IgD-negative memory B cell (primary cell): ENCODE data around the gene HERC2. TPM values are rescaled to one million over a fixed set of nuclear protein-coding genes. Genes with fewer than 3 reads are reported as not detected.
"Not testable (repeated sequence)": the region's sequence is repeated elsewhere in the genome, so short reads cannot be mapped to it uniquely, and the experiment has no call there.

Source experiments
- H3K27ac Mint-ChIP-seq, 3 donors: one replicate each; pipeline ENCODE4 v1.8.0; 2020 to 2022; ENCODE audit warnings: mild to moderate bottlenecking in 3 of 3, mixed read lengths in 3 of 3, moderate library complexity in 1 of 3
- H3K27me3 Mint-ChIP-seq: one replicate; pipeline ENCODE4 v1.8.0; 2021; ENCODE audit warnings: mixed read lengths
- H3K36me3 Mint-ChIP-seq: one replicate; pipeline ENCODE4 v1.8.0; 2020; ENCODE audit warnings: mild to moderate bottlenecking, mixed read lengths
- H3K4me1 Mint-ChIP-seq, 3 donors: one replicate each; pipeline ENCODE4 v1.8.0; 2020 to 2022; ENCODE audit warnings: mixed read lengths in 3 of 3, mild to moderate bottlenecking in 1 of 3
- H3K4me3 Mint-ChIP-seq, 4 donors: one replicate each; pipeline ENCODE4 v1.8.0; 2020 to 2022; ENCODE audit warnings: mild to moderate bottlenecking in 4 of 4, mixed read lengths in 4 of 4, moderate library complexity in 3 of 4
- H3K9me3 Mint-ChIP-seq, 3 donors: one replicate each; pipeline ENCODE4 v1.8.0; 2020 to 2021; ENCODE audit warnings: mixed read lengths in 3 of 3, mild to moderate bottlenecking in 1 of 3
- polyA plus RNA-seq: library from polyadenylated mRNA; unstranded; fragments of 300-500 nt; fragmentation: Illumina TruSeq; gene quantifications from one replicate; pipeline ENCODE4 v1.2.3, GENCODE V29; 2021

HERC2 gene
- polyA plus RNA-seq, 1 donor from 2014 or later = 7.8 TPM

GRCh38 chr15:28264166-28264565 lies 57.8 kb downstream of the HERC2 start:
- Mint-ChIP-seq H3K9me3 (no peaks in the 10 kb centered on the region), H3K36me3 (peaks cover 16% of the 10 kb centered on the region)

DNA sequence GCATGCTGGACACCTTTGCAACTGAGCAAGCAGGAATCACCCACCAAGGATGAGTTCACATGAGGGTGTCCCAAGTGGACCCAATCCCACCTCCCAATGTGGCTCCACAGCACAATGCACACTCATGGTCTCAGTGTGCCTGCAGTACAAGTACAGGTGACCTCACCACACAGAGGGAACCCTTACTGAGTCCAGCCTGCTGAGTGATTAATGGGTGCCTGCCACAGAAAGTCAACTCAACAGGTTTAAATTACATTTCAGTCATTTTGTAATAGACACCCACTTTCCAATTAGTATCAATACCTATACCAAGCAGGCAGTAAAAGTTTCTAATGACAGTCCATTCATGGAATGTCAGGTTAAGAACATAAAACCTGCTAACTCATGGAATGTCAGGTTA lies 59.5 kb downstream of the HERC2 start:
- Mint-ChIP-seq H3K27me3 (no peaks in the 10 kb centered on the region), H3K27ac (no peak overlapping the region), H3K36me3 (peaks cover 20% of the 10 kb centered on the region), H3K9me3 (no peaks in the 10 kb centered on the region), H3K4me1 (peaks cover 13 to 15% (median 13%) of the 10 kb centered on the region in 3 donors), H3K4me3 (no peak overlapping the region)

More at GRCh38 chr15:28264166-28264565, 57.8 kb downstream of the HERC2 start:
- Mint-ChIP-seq H3K27me3 (no peaks in the 10 kb centered on the region), H3K27ac (peak overlapping the region in 1 of 3 donors; percentile 40), H3K4me3 (no peak overlapping the region), H3K4me1 (peaks cover 9 to 15% (median 13%) of the 10 kb centered on the region in 3 donors)

GRCh38 chr15:28260722-28261121 lies 61.3 kb downstream of the HERC2 start:
- Mint-ChIP-seq H3K36me3 (peaks cover 17% of the 10 kb centered on the region), H3K27me3 (no peaks in the 10 kb centered on the region), H3K27ac (no peak overlapping the region), H3K4me1 (peaks cover 13 to 15% (median 13%) of the 10 kb centered on the region in 3 donors), H3K4me3 (no peak overlapping the region), H3K9me3 (no peaks in the 10 kb centered on the region)

- Mint-ChIP-seq H3K27ac (no peak overlapping the region), H3K9me3 (no peaks in the 10 kb centered on the region), H3K27me3 (no peaks in the 10 kb centered on the region), H3K36me3 (peaks cover 17% of the 10 kb centered on the region), H3K4me1 (peaks cover 11 to 15% (median 13%) of the 10 kb centered on the region in 3 donors), H3K4me3 (no peak overlapping the region)
Measured at GRCh38 chr15:28260317-28260716, 61.7 kb downstream of the HERC2 start.

DNA sequence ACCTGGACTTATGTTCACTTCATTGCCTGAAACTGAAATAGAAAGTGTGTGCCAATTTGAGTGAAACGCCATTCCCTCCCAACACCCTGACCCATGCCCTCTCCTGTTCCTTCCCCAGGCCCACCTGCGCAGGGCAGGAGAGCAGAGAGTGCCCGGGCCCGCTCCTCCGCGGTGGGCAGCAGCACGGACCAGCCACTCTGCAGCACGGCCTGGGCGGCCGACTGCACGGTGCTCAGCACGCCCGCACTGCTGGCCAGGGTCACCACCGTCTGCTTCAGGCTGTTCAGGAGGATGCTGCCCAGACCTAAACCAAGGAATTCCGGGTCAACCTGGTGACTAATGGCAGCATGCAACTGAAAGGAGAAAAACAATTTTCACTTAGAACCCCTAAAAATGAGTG lies 66.0 kb downstream of the HERC2 start:
- Mint-ChIP-seq H3K4me3 (no peak overlapping the region), H3K36me3 (peaks cover 15% of the 10 kb centered on the region), H3K27me3 (no peaks in the 10 kb centered on the region), H3K27ac (no peak overlapping the region), H3K4me1 (peaks cover 0 to 6% (median 5%) of the 10 kb centered on the region in 3 donors), H3K9me3 (no peaks in the 10 kb centered on the region)

DNA sequence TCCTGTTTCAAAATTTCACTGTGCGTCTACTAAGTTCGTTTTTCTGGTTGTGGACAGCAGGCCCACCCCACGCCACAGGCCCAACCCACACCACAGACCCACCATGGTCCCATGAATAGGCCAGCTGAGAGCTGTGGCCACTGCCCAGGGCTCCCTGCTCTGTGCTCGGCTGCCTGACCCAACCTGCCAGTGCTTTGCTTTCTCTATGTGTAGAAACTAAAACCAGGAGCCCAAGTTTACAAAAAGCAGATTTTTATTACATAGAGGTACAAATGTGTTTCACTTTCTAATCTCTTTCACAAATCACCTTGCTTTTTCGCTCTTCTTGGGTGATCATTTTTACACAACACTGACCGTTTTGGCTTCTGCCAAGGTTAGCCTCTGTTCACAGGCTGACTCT lies 69.1 kb downstream of the HERC2 start:
- Mint-ChIP-seq H3K9me3 (peaks cover 0 to 4% (median 4%) of the 10 kb centered on the region in 3 donors), H3K4me3 (peak overlapping the region in 1 of 4 donors; percentile 61), H3K36me3 (peaks cover 24% of the 10 kb centered on the region), H3K27me3 (no peaks in the 10 kb centered on the region), H3K4me1 (peaks cover 0 to 5% (median 2%) of the 10 kb centered on the region in 3 donors), H3K27ac (no peak overlapping the region)

DNA sequence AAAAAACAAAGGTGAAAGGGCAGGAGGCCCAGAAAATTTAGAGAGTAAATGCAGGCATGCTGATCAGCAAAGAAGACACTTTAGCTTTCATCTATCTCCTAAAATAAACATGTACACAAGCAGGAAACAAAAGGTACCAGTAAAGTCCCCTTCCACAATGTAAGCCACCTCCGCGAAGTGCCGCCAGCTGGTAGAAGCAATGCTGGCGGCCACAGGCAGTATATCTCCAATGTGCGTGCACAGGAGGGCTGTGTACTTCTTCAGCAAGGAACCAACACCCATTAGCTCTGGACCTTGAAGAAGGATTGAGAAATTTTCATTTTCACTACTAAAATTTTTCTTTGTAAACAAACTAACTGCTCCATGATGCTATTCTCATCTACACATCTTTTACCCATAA lies 75.4 kb downstream of the HERC2 start:
- Mint-ChIP-seq H3K27ac (no peak overlapping the region), H3K27me3 (no peaks in the 10 kb centered on the region), H3K36me3 (peaks cover 34% of the 10 kb centered on the region), H3K9me3 (peaks cover 2 to 10% (median 4%) of the 10 kb centered on the region in 3 donors), H3K4me3 (no peak overlapping the region), H3K4me1 (no peaks in the 10 kb centered on the region)

- Mint-ChIP-seq H3K4me1 (no peaks in the 10 kb centered on the region), H3K27me3 (no peaks in the 10 kb centered on the region), H3K9me3 (peaks cover 0 to 6% (median 4%) of the 10 kb centered on the region in 3 donors), H3K27ac (no peak overlapping the region), H3K4me3 (no peak overlapping the region), H3K36me3 (peaks cover 31% of the 10 kb centered on the region)
Measured at GRCh38 chr15:28243901-28244300, 78.1 kb downstream of the HERC2 start.

DNA sequence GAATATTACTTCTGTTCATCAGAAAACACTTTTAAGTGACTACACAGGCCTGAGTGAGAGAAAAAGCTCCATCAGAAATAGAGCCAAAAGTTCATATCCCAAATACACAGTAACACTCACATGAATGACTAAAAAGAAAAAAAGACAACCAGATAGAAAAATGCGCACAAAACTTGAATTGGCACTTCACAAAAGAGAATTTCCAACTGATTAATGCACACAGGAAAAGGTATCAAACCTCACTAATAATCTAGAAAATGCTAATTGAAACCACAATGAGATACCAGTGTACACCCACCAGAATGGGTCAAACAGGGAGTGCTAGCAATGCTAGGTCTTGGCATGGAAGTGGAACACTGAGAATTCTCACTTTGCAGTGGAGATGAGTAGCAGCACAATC lies 78.6 kb downstream of the HERC2 start:
- H3K4me3 Mint-ChIP-seq = no peak overlapping the region
- H3K4me1 Mint-ChIP-seq = no peaks in the 10 kb centered on the region
- H3K27ac Mint-ChIP-seq = no peak overlapping the region
- no peaks in the 10 kb centered on the region for H3K27me3 Mint-ChIP-seq
- H3K9me3 Mint-ChIP-seq = peaks cover 0 to 6% (median 4%) of the 10 kb centered on the region in 3 donors
- H3K36me3 Mint-ChIP-seq = peaks cover 27% of the 10 kb centered on the region

DNA sequence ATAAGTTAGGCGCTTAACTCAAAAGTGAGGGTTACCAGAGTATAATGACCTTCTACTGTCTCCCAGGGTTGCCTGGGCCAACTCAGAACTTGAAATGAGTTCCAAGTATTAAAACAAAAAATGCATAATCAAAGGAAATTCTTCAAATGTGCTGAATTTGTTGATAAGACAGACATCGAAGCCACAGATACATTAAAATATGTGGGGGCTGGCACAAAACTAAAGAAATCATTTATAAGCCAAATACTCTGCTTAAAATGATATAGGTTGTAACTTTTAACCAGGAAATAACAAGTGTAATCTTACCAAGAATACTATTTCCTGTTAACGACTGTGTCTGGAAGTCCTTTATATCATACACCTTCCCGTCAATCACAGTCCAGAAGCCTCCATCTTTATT lies 83.7 kb downstream of the HERC2 start:
- H3K4me1 Mint-ChIP-seq, H3K27me3 Mint-ChIP-seq, H3K27ac Mint-ChIP-seq, H3K4me3 Mint-ChIP-seq, H3K9me3 Mint-ChIP-seq: not testable (repeated sequence)
- peaks cover 15% of the 10 kb centered on the region for H3K36me3 Mint-ChIP-seq

DNA sequence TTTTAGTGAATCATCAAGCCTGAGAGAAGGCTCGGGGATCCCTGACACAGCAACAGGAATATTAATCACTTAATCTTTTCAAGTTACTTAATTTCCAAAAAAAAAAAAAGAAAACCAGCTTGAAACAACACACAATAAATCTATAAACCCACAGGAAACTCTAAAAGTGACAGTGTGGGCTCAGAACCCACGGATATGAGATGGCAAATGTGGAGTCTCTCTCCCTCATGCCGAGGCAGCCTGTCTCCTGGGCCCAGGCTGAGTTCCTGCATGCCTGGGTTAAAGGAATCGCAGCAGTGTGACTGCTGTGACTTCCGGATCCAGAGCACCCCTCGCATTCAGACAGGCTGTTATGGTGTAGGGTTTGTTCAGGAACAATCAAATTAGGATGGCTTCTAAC lies 90.2 kb downstream of the HERC2 start:
- not testable (repeated sequence) for H3K27me3 Mint-ChIP-seq, H3K4me1 Mint-ChIP-seq, H3K27ac Mint-ChIP-seq, H3K4me3 Mint-ChIP-seq, H3K9me3 Mint-ChIP-seq, H3K36me3 Mint-ChIP-seq

DNA sequence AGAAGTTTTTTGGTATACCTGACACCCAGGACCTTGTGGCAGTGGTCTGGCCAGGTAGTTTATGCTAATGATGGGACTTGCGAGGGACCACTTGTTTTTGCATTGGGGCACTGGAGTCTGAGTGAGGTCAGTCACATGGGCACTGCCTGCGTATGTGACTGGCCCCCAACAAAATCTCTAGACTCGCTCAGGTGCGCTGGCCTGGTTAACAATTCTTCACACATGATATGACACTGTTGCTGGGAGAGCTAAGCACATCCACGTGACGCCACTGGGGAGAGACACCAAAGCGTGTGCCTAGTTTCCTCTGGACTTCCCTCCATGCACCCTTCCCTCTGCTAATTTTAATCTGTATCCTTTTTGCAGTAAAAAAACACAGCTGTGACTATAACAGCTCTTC lies 90.6 kb downstream of the HERC2 start:
- H3K4me1 Mint-ChIP-seq, H3K27me3 Mint-ChIP-seq, H3K27ac Mint-ChIP-seq, H3K4me3 Mint-ChIP-seq, H3K9me3 Mint-ChIP-seq: not testable (repeated sequence)
- H3K36me3 Mint-ChIP-seq = peaks cover 10% of the 10 kb centered on the region

- not testable (repeated sequence) for H3K9me3 Mint-ChIP-seq, H3K4me1 Mint-ChIP-seq, H3K27me3 Mint-ChIP-seq, H3K27ac Mint-ChIP-seq
- Mint-ChIP-seq H3K36me3 (peaks cover 20% of the 10 kb centered on the region), H3K4me3 (peak overlapping the region in 1 of 4 donors; percentile 2)
Measured at GRCh38 chr15:28228990-28229640, 92.9 kb downstream of the HERC2 start.

- Mint-ChIP-seq H3K27ac (no peak overlapping the region), H3K9me3 (no peaks in the 10 kb centered on the region), H3K36me3 (peaks cover 20% of the 10 kb centered on the region), H3K4me3 (no peak overlapping the region), H3K4me1 (peaks cover 0 to 2% (median 0%) of the 10 kb centered on the region in 3 donors), H3K27me3 (no peaks in the 10 kb centered on the region)
Measured at GRCh38 chr15:28228096-28228495, 93.9 kb downstream of the HERC2 start.

GRCh38 chr15:28227303-28227702 lies 94.7 kb downstream of the HERC2 start:
- not testable (repeated sequence) for H3K4me1 Mint-ChIP-seq, H3K9me3 Mint-ChIP-seq, H3K27me3 Mint-ChIP-seq, H3K4me3 Mint-ChIP-seq, H3K27ac Mint-ChIP-seq
- peaks cover 20% of the 10 kb centered on the region for H3K36me3 Mint-ChIP-seq

GRCh38 chr15:28222612-28223011 lies 99.4 kb downstream of the HERC2 start:
- not testable (repeated sequence) for H3K9me3 Mint-ChIP-seq, H3K27ac Mint-ChIP-seq, H3K4me3 Mint-ChIP-seq, H3K4me1 Mint-ChIP-seq, H3K27me3 Mint-ChIP-seq
- H3K36me3 Mint-ChIP-seq = peaks cover 18% of the 10 kb centered on the region
